Measurements from ENCODE around the gene BRD8.
A peak's percentile ranks its signal among the peaks of the same experiment; 100 is the strongest.
"Not testable (repeated sequence)": the region's sequence is repeated elsewhere in the genome, so short reads cannot be mapped to it uniquely, and the experiment has no call there.

Gene BRD8

DNA sequence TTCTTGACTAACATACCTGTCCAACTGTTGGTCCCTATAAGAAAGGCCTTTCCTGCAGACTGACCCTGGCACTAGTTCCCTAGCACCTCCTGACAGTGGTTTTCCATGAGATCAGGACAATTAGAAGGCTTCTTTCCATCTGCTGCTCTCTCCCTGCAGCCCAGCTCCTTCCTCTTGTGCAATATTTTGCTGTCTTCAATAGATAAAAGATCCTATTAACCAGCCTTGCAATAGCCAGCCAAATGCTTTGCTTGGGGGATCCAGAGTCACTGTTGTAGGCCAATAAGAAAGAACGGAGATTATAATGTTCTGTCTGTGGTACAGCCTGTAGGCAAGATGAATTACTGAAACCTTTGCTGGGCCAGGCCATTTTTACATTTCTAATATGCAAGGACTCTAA lies 20.8 kb downstream of the BRD8 start:
- DNase-seq (ENCODE audit: low spot score) = no peak

DNA sequence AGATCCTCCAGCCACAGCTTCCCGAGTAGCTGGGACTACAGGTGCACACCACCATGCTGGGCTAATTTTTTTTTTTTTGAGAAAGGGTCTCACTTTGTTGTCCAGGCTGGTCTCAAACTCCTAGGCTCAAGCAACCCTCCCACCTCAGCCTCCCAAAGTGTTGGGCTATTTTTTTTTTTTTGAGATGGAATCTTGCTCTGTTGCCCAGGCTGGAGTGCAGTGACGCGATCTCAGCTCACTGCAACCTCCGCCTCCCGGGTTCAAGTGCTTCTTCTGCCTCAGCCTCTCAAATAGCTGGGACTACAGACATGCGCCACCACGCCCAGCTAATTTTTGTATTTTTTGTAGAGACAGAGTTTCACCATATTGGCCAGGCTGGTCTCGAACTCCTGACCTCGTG lies 22.5 kb downstream of the BRD8 start:
- not testable (repeated sequence) for DNase-seq (ENCODE audit: low spot score)

DNA sequence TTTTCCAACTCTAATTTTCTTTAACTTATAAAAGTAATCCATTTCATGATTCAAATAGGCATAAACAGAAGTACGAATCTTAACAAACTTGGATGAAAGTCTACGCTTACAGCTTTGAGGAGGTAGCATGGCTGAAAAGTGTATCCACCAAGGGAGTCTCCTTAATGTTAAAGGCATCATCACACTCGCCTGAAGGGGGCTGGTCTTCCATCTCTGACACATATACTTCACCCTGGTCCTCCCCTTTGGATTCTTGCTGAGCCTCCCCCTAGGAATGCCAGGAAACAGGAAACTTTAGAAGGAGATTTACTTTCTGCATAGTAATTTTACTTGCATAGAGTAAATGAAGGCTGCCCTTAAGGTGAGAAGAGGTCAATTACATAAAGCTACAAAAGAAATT lies 28.9 kb downstream of the BRD8 start:
- no peak for DNase-seq (ENCODE audit: low spot score)

DNA sequence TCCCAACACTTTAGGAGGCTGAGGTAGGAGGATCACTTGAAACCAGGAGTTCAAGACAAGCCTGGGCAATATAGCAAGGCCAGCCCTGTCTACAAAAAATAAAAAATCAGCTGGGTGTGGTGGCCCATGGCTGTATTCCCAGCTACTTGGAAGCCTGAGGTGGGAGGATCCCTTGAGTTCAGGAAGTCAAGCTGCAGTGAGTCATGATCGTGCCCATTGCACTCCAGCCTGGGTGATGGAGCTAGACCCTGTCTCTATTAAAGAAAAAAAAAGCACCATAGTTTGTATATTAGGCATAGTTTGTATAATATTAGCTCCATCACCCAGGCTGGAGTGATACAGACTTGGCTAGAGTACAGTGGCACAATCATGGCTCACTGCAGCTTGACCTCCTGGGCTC lies 29.6 kb downstream of the BRD8 start:
- peak; percentile 40 for DNase-seq (ENCODE audit: low spot score)

DNA sequence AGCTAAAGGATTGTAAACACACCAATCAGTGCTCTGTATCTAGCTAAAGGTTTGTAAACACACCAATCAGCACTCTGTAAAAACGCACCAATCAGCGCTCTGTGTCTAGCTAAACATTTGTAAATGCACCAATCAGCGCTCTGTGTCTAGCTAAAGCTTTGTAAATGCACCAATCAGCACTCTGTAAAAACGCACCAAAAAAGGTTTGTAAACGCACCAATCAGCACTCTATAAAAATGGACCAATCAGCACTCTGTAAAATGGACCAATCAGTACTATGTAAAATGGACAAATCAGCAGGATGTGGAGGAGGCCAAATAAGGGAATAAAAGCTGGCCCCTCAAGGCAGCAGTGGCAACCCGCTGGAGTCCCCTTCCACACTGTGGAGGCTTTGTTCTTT lies 34.9 kb downstream of the BRD8 start:
- DNase-seq (ENCODE audit: low spot score) = not testable (repeated sequence)

DNA sequence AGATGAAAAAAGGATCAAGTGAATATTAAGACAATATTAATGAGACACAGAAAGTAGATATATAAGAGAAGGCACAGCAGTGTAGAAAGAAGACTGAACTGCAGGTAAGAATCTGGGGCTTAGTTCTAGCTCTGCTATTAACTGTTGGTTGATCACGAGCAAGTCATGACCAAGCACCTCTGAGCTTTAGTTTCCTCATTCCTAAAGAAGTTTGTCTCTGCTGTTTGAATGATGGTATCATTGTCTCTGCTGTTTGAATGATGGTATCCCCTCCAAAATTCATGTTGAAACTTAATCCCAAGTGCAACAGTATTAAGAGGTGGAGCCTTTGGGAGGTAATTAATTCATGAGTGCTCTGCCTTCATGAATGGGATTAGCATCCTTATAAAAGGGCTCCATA lies 36.7 kb downstream of the BRD8 start:
- DNase-seq (ENCODE audit: low spot score) = no peak

DNA sequence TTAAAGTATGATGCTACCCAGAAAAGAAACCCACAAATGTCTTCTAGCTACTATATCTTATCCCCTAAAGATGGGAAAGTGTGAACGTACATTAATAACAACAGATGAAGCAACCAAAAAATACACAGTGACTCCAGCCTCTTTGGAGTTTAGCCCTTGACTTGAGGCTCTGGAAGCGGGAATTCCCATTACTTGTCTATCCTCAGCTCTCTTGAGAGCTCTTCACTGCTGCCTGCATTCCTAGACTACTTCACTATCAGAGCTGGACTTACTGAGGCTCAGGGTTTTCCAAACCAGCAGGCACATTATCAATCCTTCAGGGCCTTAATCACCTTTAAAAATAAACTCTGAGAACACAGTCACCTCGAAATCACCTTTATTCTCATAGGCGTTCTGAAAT lies 38.2 kb downstream of the BRD8 start:
- no peak for DNase-seq (ENCODE audit: low spot score)

DNA sequence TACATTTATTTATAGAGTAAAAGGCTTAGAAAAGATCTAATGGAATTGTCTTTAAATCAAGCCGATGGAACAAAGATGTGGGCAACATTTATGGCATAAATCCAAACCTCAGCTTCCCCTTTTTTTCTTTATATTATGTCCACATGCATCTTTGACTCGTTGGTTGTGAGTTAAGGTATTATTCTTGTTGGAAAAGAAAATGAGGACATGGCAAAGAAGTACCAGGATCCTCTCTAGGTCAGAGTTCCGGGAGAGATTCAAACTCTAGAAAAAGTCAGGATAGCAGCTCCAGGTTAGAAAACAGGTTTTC lies 38.7 kb downstream of the BRD8 start:
- no peak for DNase-seq (ENCODE audit: low spot score)

DNA sequence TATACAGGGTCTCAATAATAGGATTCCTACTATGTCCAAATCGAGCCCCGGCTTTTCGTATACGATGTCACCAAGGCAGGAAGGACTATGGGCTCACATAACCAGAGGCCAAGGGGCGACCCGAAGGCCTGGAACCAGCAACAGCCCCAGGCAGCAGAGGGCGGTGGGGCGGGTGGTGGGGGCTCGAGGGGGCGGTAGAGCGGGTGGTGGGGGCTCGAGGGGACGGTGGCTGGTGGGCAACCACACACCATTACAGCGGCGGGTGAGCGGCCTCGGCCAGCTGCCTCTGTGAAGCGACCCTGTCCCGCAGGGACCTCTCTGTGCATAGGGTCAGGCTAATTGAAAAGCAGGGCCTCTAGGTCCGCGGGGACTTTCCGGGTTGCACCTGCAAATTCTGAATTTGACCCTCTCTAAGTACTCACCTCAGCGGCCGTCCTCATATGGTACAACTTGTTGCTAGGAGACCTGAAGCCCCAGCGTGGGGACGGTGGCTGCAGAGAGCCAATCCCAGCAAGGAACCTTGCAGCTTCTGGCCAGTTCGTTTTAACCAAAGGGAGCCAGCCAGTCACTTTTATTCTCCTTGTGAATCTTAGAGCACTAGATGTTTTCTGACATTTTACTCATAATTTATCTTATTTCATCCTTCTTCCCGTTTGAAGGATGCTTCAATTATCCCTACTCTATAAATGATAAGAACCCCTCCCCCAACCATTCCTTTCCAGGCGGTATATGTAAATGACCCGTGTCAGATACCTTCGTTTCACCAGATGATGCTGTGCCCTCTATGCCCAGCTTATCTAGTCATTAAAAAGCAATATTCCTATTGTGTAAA lies 39.3 kb downstream of the BRD8 start, which contains the start of gene NME5:
Gene NME5, minus strand, starts transcription at position 480 of the 832 bp plus-strand sequence. CDS start 648 bp downstream, outside the sequence.
- peak; percentile 59 for DNase-seq (ENCODE audit: low spot score)

DNA sequence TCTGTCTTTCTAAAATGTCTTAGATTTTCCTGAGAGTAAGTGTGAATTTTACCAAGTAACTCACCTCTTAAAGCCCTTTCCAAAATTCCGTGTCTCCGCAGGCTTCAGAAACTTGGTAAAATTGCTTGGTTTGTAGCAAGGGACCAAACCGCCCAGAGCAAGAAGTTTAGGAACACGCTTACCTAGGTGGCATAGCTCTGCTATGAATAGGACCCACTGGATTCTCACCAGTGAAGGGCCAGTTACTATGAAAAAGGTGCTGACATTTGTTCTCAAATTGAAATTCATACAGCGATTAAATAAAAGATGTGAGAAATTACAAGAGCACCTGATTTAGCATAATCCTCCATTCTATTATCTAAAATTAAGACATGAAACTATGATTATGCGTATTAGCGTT lies 45.9 kb downstream of the BRD8 start:
- no peak for DNase-seq (ENCODE audit: low spot score)

DNA sequence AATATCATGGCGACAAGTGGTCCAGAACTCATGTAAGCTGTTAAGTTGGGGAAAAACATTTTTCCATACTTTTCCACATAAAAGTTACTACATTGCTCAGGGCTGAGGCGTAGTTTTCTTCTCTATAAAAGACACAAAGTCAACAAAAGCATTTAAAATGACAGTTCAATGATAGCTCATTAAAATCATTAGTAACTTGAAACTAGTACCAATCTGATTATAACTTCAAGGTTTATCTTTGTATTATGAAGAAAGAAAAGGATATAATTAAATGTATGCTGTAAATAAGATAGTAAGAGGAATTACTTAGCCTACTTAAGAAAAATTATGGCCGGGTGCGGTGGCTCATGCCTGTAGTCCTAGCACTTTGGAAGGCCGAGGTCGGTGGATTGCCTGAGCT lies 49.1 kb downstream of the BRD8 start:
- no peak for DNase-seq (ENCODE audit: low spot score)

DNA sequence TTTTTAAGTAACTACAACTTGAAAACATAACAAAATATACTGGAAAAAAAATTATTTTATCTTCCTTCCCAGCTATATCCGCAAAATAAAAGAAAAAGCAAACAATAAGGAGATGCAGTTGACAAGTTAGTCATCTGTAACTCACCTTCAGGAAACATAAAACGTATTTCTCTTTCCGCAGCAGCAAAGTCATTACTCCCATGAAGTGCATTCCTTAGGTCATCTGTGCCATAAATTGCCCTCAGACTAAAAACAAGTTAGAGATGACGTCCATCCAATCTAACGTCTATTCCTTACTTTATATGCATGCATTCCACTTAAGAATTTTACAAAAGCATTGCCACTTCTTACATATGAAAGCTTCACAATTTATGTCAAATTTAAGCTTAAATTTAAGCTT lies 50.1 kb downstream of the BRD8 start:
- DNase-seq (ENCODE audit: low spot score) = no peak

DNA sequence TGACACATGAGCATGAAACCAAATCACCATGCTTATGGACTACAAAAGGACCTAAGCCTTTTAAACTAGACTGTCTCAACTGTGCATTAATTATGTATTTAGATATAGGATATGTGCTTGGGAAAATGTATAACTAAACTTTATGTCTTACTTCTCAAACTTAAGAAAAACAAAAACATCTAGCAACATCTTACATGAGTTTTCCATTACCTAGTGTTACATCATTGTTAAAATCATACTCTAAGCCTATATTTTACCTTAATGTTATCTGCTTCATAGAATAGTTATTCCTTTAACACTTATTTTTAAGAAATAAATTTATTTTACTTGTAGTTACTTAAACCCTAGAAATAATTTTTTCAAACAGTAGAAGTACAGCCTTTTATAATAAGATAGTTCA lies 63.2 kb downstream of the BRD8 start:
- DNase-seq (ENCODE audit: low spot score) = no peak

DNA sequence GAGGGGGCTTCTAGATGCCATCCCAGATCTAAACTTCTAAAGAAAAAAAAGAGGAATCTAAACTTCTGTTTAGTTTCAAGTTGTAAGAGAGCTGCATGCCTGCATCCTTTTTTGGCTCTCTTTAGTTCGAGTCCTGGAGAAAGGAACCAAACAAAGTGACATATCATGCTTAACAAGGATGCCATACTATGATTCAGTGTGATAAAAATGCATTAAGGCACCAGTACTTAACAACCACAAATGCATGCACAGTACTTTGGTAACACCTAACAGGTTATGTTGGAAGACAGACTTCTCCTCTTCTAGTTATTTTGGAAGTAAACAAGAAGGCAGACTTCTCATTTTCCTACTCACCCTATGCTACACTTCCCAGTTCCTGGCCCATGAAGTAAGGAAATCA lies 66.5 kb downstream of the BRD8 start:
- peak; percentile 22 for DNase-seq (ENCODE audit: low spot score)

DNA sequence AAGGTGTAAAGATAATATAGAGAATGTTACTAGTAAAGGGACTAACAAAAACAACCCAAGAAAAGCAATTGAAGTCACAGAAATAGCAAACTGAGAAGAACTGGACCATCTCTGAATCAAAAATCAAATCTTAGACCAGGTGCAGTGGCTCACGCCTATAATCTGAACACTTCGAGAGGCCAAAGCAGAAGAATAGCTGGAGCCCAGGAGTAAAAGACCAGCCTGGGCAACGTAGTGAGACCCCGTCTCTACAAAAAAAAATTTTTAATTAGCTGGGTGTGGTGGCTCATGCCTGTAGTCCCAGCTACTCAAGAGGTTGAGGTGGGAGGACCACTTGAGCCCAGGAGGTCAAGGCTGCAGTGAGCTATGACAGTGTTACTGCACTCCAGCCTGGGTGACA lies 67.2 kb downstream of the BRD8 start:
- no peak for DNase-seq (ENCODE audit: low spot score)

DNA sequence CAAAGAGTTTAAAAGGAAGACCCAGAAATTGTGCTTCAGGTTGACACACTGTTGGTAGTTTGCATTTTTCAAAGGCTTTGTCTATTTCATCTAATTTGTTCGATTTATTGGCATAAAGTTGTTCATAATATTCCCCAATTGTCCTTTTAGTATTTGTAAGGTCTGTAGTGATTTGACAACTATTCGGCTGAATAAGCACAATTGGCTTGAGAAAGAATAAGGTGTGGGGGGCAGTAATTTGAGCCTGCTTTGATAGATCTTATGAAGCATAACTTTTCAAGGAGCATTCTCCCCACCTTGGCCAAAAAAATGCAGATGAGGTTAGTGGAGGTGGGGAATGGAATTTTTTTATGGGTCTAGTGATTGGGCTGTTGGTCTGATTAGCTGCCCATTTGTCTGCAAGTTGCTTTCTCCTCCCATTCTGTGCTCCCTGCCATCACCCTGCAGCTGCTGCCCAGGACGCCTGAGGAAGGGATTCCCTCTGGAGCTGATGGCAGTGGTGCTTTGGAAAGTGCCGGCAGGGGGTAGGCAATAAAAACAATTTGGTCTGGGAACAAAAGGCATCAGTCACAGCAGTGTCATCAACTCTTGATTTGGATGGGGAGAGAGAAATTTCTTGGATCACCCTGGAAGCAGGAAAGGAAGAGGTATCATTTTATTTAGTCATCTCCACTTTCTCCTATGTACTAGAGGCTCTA lies 68.0 kb downstream of the BRD8 start:
- DNase-seq (ENCODE audit: low spot score) = no peak

DNA sequence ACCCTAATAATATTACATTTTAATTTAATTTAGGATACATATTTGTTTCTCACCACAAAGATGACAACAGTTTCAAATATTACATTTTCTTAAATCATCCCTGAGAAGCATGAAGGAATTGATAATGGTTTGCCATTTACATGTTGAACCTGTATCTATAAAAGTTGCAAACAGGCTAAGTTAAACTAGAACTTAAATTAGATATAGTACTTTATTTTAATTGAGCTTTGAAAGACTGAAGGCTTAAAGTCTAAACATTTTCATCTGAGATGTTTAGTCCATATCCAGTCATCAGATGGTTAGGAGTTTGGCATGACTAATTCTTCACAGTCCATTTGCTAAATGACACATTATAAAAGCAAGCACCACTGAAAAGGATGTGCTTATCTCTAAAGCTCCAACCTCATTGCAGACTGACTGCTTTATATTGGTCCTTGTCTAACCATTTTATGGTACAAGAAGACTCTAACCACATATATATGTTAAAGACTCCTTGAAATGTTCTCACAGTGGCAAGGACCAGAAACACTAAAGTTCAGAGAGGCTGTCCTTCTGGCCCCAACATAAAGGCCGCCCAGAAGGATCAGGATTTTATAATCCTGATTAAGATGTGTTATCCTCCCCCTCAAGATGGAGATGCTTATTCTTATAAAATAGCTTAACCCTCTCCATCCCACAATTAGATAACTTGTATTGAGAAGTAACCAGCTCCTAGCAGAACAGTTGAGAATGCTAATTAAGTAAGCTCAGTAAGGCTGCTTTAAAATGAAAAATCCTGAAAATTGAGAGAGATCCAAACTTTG lies 68.8 kb downstream of the BRD8 start:
- no peak for DNase-seq (ENCODE audit: low spot score)

DNA sequence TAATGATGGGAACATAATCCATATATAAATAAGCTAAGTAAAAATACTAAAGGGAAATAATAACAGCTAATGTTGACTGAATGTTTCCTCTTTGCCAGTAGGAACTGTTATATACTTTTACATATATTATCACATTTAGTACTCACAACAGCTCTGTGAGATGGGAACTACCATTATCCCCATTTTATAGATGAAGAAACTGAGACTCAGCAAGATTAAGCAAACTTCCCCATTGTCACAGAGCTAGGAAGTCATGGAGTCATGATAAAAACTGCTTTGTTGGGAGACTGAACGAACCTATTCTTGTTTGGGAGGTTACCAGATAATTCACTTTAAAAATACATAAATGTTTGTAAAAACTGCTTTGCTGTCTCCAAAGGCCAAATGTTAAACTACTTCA lies 71.2 kb downstream of the BRD8 start:
- DNase-seq (ENCODE audit: low spot score) = no peak

DNA sequence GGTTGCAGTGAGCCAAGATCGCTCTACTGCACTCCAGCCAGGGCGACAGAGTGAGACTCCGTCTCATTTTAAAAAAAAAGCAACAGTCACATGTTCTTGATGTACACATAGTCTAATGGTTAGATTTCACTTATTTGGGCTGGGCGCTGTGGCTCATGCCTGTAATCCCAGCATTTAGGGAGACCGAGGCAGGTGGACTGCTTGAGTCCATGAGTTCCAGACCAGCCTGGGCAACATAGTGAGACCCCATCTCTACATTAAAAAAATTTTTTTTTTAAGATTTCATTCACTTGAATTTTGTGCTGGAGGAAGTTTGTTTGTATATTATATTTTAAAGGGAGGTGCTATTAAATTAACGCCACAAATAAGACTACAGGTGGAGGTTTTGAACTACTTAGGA lies 72.7 kb downstream of the BRD8 start:
- no peak for DNase-seq (ENCODE audit: low spot score)

DNA sequence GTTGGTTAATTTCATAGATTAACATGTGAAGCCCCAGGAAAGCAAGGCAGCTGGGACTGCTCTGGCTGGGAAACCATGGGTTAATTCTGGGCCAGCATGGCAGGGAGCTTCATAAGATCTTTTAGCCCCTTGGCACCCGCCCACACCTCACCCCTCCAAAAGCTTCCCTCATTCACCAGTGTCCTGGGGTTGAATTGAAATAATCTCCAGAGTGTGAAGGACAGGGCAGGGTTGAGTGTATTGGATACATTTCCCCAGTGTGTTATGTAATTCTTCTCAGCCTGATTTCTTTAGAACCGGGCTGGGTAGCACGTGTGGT lies 75.2 kb downstream of the BRD8 start:
- DNase-seq (ENCODE audit: low spot score) = no peak

DNA sequence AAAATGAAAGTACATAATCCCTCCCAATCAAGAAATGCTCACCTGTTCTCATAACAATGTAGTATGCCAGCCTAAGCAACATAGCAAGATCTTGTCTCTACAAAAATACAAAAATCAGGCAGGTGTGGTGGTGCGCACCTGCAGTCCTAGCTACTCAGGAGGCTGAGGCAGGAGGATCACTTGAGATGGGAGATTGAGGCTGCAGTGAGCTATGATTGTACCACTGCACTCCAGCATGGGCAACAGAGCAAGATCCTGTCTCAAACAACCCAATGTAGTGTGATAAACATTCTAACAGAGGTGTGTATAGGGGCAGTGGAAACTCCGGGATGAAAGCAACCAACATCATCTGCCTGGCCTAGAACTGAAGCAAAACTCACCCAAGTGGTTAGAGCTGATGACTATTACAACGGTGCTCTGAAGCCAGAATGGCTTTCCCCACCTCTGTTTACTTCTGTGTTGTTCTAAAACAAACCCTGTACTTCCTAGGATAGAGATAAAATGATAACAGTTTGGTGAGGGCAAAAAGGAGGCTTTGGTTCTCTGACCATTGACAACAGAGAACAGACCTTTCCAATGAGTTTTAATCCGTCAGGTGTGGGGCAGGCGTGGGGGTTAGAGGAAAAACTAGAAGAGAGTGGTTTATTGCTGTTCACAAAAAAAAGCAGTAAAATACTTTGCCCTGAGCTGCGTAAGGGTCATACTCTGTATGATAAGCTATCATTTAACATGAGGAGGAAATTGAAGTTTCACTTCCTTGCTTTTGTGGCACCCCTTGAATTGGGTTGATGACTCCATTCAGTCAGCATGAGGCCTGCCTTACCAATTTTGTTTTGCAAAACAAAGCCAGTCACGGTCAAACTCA lies 75.7 kb downstream of the BRD8 start:
- DNase-seq (ENCODE audit: low spot score) = no peak

All from AG08395 (cell line).